Measurements from ENCODE around the gene DDC.

The DDC gene, protein sequence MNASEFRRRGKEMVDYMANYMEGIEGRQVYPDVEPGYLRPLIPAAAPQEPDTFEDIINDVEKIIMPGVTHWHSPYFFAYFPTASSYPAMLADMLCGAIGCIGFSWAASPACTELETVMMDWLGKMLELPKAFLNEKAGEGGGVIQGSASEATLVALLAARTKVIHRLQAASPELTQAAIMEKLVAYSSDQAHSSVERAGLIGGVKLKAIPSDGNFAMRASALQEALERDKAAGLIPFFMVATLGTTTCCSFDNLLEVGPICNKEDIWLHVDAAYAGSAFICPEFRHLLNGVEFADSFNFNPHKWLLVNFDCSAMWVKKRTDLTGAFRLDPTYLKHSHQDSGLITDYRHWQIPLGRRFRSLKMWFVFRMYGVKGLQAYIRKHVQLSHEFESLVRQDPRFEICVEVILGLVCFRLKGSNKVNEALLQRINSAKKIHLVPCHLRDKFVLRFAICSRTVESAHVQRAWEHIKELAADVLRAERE

DNA sequence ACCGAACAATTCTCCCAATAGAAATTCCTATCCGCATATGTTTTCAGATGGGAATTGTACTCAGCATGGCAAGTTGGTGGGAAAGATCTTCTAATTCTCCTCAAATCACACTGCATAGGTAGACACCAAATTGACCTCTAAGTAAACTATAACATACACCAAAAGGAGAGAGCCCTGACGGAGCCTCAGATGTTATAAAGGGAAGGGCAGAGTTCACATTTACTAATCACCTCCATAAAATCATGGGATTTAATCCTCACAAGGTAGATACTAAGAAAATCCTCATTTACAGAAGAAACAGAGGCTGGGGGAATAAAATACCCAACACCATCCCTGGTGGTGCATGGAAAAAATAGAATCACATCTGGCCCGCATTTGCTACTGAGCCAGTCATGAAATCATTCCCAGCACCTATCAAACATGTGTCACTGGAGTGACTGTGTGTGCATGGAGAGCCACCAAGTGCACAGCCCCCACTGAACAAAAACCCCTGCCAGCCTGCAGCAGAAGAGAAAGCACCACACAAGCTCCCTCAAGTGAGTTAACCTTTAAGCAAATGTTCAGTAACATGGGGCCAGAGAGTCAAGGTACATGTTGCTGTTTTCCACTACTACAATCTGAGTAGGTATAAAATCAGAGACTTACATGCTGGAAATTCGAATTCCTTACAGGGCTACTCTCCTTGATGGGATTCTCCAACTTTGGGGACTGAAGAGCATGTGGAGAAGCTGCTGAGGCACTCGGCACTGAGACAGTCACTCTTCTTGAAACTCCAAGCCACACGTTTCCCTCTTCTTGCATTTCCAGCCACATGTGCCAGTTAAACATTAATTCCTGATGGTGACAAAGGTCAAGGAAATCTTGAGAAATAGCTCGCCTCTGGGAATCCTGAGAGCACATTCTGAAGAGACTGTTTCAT, at the start of gene DDC:
Gene DDC (minus strand): TSS at position 766 of the 919 bp plus-strand sequence. CDS start 21,320 bp downstream, outside the sequence.
- no peak for DNase-seq (ENCODE audit: low read depth)

DNA sequence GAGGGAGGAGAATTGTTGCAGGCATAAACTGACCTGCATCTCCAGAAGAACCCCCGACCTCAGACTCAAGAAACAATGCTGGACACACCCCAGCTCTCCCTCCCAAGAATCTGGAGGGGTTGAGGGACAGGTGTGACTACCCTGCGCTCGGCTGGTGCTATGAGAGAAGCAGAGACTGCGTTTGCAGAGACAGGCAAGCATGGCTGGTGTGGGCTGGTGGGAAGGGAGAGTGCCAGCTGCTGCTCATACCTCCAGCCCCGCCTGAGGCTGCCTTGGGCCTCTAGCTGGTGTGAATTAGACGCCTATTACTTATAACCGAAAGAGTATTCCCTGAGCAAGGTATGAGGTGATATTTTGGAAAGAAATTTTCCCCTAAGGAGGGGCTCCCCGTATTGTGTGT, 48.3 kb upstream of the DDC start:
- no peak for DNase-seq (ENCODE audit: low read depth)

DNA sequence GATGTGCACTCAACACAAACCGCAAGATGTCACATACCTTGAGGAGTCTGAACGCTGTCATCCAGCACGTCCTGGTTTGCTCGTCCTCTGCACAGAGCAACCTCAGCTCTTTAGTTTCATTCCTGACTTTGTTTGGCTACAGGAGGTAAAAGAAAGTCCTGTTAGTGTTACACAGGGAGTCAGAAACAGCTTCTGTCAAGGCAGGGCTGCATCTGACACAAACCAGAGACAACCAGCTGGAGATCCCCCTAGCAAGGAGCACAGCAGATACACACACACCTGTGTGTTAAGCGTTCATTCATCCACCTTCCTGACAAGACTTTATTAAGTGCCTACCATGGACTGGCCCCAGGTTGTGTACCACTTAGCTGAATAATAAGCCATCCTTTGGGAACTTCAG, 47.5 kb upstream of the DDC start:
- no peak for DNase-seq (ENCODE audit: low read depth)

DNA sequence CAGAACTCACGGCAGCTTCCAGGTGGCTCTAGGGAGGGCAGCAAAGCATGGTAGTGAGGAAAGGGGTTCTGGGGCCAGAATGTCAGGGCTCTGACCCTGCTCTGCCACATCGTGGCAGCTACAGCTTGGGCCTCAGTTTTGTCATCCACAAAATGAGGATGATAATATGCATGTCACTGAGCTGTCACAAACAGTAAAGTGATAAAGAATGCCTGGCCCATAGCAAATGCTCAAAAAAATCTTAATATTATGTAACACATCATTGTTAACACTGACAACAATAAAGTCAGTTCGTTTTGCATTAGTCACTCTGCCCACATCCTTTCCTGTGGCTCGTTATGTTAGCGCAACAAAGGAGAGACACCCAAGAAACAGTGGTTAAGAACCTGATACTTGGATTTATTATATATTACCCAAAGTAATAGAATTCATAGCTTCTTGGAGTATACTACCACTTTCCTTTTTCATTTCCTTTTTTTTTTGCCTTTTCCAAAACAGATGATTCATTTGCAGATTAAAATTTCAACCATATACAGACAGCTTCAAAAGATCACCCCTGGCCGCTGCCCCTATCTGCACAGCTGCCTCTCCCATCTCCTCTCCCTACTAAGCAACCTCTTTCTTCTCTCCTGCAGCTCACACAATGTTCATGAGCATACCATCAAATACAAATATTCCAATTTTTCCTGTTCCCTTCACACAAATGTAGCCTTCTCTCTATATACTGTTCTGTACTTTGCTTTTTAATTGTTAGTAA, 45.5 kb upstream of the DDC start:
- DNase-seq (ENCODE audit: low read depth) = no peak

DNA sequence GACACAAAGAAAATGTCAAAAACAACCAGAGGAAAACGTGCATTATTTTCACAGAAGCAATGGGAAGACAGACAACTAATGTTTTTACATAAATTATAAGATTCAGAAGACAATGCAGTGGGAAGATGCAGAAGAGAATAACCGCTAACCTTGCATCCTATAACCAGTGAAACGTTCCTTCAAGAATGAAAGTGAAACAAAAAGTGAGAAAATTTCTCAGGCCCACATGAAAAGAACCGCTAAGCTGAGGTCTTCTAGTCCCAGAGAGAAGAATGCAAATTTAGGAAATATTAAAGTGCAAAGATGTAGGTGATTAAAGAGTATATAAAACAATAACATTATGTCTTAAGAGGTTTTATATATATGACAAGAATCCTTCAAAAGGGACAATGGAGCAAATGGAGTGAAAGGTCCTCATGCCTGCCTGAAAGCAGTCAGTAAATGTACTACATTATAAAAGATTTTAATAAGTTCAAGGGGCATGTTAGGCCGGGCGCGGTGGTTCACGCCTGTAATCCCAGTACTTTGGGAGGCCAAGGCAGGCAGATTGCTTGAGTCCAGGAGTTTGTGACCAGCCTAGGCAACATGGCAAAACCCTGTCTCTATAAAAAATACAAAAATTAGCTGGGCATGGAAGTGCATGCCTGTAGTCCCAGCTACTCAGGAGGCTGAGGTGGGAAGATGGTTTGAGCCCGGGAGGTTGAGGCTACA, 43.1 kb upstream of the DDC start:
- DNase-seq (ENCODE audit: low read depth) = no peak

DNA sequence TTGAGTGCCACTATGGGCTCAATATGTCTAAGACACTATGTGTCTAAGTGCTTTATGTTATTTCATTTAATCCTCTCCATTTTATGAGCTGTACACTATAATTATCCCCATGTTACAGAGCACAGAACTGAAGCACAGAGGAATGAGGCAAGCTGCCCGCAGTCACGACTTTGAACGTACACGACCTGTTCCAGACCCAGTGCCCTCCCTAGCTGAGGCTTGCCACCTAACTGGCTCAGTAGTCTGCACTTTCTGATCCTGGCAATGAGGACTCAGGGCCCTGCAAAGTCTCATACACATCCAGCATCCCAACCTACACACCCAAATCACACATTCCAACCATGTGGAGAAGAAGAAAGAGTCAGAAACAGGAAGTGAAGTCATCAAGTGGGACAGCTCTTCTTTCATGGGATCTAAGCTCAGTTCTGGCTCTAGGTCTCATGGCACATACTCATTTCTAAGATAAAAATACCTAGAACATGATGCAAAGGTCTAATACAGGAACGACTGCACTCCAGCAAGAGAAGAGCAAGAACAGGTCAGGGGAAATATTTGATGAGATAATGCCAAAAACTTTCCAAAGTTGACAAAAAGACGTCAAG, 42.4 kb upstream of the DDC start:
- DNase-seq (ENCODE audit: low read depth) = no peak

DNA sequence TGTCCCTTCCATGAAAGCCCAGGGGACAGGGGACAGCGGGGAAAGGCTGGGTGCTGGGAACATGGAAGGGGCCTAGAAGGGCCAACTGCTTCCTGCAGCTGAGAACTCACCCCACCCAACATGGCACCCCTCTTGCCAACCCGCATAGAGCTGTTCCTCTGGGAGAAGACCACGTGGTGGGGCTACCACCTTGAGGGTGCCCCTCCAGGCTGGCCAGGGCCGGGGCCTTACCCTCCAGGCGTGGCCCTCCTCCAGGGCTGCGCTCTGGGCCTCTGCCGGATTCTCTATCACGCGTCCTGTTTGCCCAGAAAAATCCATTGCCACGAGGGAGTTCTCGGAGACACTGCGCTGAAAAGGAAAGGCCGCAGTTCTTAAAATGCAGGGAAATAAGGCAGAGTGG, 39.9 kb upstream of the DDC start:
- no peak for DNase-seq (ENCODE audit: low read depth)

DNA sequence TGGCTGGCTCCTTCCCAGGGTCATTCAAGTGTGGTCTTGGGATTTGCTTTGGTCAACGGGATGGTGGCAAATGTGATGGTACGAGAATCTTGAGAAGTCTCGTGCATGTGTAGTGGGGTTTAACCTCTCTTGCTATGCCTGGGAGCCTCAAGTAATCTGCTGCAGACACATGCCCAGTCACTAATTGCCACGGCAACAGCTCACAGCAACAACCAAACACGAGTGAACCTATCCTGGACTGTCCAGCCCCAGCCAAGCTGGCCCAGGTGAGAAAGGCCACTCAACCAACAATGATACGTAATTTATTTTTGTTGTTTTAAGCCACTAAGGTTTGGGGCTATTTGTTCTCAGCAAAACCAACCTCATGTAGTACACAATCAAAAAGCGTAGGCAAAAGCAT, 38.1 kb upstream of the DDC start:
- DNase-seq (ENCODE audit: low read depth) = no peak

DNA sequence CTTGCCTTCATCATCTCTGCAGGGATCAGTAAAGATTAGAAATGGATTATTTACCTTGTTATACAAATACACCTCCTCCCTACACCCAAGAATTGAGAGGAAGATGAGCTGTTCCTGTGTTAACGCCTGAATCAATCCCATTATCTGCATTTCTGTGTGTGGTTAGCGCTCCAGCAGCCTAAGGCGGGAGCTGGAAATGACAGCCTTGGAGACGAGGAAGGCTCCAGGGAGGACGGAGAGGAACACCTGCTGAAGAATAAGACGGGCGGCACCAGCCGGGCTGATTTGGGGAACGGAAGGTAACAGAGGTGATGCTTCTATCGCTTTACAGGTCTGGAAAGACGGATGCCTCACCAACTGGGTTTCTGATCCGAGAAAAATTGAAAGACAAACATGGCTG, 34.2 kb upstream of the DDC start:
- no peak for DNase-seq (ENCODE audit: low read depth)

DNA sequence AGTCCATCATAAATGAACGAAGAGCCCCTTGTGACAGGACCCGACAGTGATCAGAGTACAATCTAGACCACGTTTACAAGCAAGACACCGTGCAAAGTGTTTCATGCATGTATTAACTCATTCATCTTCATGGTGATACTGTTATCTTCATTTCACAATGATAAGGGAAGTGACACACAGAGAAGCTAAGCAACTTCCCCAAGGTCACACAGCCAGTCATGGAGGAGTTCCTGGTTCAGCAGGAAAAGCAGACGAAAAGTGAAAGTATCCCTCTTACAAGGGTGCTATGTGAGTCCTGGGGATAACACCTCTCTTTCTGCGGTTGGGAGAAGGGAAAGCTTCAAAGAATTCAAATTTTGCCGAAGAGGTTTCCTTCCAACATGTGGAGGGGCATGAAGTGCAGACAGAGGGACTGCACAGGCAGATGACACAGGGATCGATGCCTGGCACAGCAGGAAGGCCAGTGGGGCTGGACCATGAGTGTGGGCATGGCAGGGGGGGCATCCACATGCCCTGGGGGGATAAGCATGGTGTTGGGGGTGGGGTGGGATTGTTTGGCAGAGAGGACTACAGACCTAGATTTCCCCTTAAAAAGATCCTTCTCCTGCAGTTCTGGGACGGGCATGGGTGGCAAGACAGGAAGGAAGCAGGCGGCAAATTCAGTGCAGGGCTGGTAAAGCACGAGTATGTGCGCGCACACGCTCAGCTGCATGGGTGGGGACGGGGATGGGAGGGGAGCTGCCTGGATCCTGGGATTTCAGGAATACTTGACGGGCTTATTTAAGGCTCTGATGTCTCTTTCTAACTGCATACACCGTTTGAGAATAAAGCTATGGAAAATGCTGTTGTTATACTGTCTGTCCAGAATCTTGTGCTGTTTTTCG, 33.5 kb upstream of the DDC start:
- DNase-seq (ENCODE audit: low read depth) = no peak

DNA sequence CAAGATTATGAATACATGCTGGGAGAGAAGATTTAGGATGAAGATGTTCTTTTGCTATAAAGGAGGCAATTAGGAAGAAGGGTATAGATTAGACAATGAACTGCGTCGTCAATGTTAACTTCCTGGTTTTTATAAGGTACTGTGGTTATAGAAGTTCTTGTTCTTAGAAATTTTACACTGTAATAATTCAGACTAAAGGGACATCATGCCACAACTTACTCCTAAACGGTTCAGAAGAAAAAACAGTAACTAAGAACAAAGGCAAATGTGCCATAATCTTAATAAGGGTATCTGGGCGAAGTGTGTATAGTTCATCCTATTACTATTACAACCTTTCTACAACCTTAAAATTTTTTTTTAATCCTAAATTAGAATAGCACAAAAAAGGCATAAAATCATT, 31.3 kb upstream of the DDC start:
- DNase-seq (ENCODE audit: low read depth) = no peak

DNA sequence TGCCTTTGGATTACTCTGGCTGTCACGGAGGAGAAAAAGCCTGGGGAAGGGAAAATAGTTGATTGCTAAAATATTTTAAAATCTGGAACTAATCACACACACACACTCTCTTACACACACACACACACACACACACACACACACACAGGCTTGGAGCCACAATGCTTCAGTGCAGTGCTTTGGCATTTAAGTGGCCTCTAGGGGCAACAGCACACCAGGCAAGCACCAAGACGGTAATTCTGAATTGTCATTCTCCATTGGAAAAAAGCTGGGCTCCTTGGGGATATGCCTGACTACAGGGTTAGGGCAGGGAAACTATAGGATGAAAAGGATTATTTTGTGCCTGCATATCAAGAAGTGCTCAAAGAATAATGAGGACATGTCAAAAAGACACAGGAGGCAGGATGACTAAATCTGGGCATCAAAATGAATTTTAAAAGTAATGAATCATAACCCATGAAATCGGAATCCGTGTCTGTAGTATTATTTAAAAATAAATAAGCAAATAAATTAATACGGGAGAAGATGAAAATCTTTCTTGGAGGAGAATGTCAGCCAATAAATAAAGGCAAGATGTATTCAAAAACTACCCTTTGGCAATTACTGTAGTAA, 30.4 kb upstream of the DDC start:
- no peak for DNase-seq (ENCODE audit: low read depth)

DNA sequence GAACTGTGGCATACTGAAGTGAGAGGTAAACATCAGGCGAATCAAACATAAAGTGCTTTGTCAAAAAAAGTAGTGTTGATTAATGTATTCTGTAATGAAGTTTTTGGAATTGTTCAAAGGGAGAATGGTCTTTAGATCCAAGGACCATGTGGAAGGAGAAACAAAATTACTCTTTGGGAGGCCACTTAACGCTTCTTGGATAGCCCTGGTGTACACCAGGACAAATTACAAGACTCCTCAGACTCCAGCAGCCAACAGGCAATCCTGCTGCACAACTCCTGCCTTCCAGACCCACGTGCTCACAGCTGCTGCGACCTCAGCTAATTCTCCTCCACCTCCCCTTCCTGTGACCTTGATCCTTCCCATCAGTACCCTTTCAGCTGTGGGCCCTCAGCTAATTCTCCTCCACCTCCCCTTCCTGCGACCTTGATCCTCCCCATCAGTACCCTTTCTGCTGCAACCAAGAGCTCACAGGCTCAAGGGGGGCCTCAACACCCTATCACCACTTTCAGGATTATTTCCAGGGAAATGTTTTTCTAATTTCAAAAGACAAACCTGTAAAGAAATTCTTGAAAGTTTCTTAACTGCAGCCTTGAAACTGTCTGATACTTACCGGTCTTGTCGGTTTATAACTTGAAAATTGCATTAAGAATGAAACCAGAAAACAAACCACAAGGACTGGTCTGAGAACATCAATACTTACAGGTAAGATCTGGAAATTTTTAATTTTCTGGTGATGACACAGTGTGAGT, 29.7 kb upstream of the DDC start:
- no peak for DNase-seq (ENCODE audit: low read depth)

DNA sequence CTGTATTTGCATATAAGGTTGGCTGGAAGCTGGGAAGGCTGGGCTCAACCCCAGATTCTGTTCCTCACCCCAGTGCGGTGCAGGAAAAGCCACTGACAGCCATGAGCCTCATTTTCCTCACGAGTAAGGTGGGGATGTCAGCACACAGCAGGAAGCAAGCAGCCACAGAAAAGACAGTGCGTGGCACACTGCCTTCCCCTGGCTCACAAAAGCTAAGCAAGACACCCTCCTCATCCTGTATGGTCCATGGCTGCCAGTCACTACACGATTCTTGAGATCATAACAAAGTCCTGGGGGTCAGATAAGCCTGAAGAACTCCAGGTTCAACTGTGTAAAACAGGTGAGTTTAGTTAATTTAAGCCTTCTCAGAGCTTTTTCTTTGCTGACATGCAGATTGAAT, 28.9 kb upstream of the DDC start:
- no peak for DNase-seq (ENCODE audit: low read depth)

DNA sequence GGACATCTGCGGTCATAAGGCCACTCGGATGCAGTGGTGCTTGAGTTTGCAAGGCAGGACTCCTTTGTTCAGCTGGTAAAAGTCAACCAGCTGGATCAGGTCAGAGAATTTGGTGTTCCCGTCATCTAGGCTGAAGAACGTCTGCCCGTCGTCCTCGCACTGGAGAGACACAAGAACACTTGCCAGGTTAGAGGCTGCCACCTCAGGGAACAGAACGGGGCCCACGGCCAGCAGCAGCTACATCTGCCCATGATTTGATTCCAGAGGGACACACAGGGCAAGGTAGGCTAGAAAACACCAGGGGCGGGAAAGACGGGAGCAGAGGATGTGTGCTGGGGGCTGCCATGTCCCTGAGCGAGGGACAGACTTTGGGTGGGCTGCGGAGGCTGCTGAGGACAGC, 27.7 kb upstream of the DDC start:
- no peak for DNase-seq (ENCODE audit: low read depth)

DNA sequence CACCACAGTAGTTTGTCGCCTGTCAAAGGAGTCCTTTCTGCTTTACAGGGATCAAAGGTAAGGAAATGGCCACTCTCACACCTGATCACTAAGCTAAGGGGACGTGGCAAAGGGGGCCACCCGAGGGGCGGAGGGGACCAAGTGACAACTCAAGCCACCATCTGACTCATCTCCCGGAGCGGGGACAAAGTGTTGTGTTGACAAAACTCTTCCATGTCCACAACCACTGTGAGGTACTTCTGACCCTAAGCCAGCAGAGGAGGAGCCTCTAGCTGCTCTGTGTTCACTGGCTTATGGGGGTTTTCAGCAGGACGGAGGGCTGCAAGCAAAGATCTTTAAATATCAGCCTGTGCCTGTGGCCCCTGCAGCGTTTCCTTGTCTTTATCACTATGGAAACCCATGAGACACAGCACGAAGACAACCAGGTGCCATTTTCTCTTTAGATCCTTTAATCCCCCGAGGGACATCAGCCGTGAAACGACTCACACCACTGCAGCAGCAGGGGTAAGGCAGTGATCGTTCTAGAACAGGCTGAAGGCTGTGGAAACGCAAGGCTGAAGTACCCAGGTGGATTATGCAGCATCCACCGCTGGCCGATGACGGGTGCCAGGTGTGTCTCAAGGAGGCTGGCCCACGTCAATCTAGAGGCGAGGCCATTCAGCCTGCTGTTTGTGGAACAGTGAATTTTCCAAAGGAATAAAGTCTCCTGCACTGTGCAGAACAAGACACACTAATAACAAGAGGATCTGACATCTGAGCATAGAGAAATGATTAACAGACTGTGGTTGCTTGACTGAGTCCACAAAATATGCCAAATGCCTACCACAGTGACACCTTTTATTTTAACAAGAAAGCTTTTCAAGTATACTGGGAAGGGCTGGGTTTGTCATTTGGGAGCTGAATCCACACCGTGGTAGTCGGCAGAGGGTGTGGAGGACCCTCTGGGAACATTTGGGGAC, 26.6 kb upstream of the DDC start:
- no peak for DNase-seq (ENCODE audit: low read depth)

DNA sequence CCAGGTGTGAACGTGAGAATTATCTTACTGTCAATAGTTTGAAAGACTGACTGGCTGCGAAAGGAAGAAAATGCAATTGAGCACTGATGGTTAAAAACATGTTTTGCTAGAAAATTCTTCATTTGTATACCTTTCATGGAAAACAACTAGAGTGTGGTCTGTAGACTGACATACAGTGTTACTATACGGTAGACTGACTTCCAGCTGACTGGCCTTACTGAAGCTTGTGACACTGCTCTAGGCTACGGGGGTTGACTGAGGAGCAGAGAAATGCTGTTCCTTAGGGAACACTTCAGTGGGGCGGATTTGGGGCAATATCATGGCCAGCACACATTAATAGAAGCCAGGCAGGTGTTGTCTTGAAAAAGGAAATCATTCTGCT, 25.9 kb upstream of the DDC start:
- DNase-seq (ENCODE audit: low read depth) = no peak

DNA sequence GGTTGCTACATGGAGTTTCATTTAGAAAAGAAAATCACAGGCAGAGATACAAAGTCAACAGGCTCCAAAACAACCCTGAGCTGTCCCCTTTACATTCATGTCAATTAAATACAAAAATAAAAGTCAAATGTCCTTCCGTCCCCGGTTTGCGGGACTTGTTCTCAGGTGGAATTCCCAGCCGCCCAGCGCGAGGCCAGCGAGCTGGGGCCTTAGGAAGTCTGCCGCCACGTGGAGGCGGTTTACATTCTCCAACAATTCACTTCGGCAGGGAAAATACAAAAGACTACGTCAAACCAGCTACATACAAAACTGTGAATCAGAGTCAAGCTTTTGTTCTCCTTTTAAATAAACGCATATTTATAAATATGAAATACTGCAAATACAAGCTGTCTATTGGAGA, 25.3 kb upstream of the DDC start:
- DNase-seq (ENCODE audit: low read depth) = no peak
